DMS53 (cell line): ENCODE measurements around the gene ADAP1.
A peak's percentile ranks its signal among the peaks of the same experiment; 100 is the strongest.

Experiments used
- DNase-seq: peaks from one replicate; lab custom pipeline; 2025; lab: John Stamatoyannopoulos, UW

Gene ADAP1

GRCh38 chr7:922334-923107 is 32.0 kb downstream of the ADAP1 start:
- DNase-seq, result no peak

GRCh38 chr7:921581-922333 is 32.7 kb downstream of the ADAP1 start:
- no peak for DNase-seq

- DNase-seq, result no peak
Measured at GRCh38 chr7:921071-921461, 33.4 kb downstream of the ADAP1 start.

- peak; percentile 36 for DNase-seq
Measured at GRCh38 chr7:920351-921070, 34.0 kb downstream of the ADAP1 start.

GRCh38 chr7:919924-920341 is 34.5 kb downstream of the ADAP1 start:
- DNase-seq, result no peak

- no peak for DNase-seq
Measured at GRCh38 chr7:919114-919442, 35.4 kb downstream of the ADAP1 start.

- no peak for DNase-seq
Measured at GRCh38 chr7:918441-919113, 35.9 kb downstream of the ADAP1 start.

GRCh38 chr7:918118-918425 is 36.4 kb downstream of the ADAP1 start:
- DNase-seq, result no peak

GRCh38 chr7:917255-918117 is 37.0 kb downstream of the ADAP1 start:
- no peak for DNase-seq

GRCh38 chr7:916291-916941 is 38.1 kb downstream of the ADAP1 start:
- no peak for DNase-seq

- DNase-seq, result no peak
Measured at GRCh38 chr7:915291-916218, 38.9 kb downstream of the ADAP1 start.

GRCh38 chr7:914521-915194 is 39.8 kb downstream of the ADAP1 start:
- DNase-seq, result no peak

GRCh38 chr7:913736-914520 is 40.6 kb downstream of the ADAP1 start:
- DNase-seq, result no peak

GRCh38 chr7:911791-912480 is 42.5 kb downstream of the ADAP1 start:
- DNase-seq, result no peak

GRCh38 chr7:910931-911431 is 43.5 kb downstream of the ADAP1 start:
- DNase-seq, result no peak

- no peak for DNase-seq
Measured at GRCh38 chr7:910441-910861, 44.0 kb downstream of the ADAP1 start.
